AG09319 (cell line): ENCODE results near the gene LARP4B.

Experiments used
- DNase-seq: peaks from one replicate; pipeline ENCODE4 v3.0.0-alpha.2; 2010; ENCODE audit warnings: low read depth; ENCODE audit errors: extremely low read depth
- TF ChIP-seq, protein P1 (sequence below): IDR thresholded peaks from 2 replicates; pipeline ENCODE4 v1.5.1; 2011; ENCODE audit warnings: low read depth, mild to moderate bottlenecking, inconsistent platforms, low read length, moderate library complexity

Gene LARP4B

DNA sequence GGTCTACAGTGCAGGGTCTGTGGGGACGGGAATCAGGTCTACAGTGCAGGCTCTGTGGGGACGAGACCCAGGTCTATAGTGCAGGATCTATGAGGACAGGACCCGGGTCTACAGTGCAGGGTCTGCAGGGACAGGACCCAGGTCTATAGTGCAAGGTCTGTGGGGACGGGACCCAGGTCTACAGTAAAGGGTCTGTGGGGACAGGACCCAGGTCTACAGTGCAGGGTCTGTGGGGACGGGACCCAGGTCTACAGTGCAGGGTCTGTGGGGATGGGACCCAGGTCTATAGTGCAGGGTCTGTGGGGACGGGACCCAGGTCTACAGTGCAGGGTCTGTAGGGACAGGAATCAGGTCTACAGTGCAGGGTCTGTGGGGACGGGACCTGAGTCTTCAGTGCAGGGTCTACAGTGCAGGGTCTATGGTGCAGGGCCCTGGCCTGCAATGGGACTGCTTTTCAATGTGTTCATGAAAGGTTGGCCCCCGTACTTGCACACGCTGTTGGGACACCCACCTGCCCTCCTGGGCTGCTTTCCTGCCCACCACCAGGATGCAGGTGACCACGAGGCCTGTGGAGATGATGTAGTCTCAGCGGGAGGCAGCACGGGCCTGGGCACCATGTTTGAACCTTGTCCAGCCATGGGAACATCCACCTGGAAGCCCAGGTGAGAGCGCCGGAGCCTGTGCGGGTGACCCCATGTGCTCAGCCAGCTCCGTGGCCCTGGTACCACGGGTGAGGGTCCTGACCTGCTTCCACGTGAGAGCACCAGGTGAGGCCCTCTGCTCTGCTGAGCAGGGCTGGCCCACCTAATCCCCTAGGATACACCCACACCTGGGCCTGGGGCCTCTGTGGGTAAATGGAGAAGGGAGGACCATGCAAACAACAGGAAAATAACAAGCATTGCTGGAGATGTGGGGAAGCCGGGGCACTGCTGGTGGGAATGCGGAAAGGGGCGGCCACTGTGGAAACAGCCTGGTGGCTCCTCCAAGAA is 150.7 kb downstream of the LARP4B start:
- TF ChIP-seq, protein P1, sequence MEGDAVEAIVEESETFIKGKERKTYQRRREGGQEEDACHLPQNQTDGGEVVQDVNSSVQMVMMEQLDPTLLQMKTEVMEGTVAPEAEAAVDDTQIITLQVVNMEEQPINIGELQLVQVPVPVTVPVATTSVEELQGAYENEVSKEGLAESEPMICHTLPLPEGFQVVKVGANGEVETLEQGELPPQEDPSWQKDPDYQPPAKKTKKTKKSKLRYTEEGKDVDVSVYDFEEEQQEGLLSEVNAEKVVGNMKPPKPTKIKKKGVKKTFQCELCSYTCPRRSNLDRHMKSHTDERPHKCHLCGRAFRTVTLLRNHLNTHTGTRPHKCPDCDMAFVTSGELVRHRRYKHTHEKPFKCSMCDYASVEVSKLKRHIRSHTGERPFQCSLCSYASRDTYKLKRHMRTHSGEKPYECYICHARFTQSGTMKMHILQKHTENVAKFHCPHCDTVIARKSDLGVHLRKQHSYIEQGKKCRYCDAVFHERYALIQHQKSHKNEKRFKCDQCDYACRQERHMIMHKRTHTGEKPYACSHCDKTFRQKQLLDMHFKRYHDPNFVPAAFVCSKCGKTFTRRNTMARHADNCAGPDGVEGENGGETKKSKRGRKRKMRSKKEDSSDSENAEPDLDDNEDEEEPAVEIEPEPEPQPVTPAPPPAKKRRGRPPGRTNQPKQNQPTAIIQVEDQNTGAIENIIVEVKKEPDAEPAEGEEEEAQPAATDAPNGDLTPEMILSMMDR, result no peak
- DNase-seq, result no peak

- TF ChIP-seq, protein P1, result no peak
- DNase-seq, result no peak
Measured at GRCh38 chr10:778626-779330, 152.7 kb downstream of the LARP4B start.

DNA sequence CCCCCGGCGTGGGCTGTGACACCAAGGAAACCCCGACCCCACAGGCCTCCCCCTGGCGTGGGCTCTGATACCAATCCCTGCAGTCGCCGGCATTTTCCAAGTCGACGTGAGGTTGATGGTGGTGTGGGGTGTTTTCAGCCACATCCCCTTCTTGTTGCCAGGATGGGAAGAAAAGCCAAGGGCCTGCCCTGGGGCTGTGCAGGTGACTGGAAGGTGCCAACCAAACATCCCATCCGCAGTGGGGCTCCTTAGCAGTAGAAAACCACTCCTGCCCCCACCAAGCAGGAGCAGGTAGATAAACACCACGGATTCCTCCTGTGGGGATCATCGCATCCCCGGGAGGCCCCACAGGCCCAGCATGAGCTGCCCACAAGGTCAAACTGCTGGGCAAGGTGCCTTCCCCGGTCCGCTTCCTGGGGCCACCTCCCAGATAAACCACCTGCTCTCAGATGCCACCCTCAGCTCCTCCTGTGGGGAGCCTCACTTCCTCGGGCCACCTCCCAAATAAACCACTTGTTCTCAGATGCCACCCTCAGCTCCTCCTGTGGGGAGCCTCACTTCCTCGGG is 153.5 kb downstream of the LARP4B start:
- DNase-seq, result no peak
- TF ChIP-seq, protein P1, result no peak

DNA sequence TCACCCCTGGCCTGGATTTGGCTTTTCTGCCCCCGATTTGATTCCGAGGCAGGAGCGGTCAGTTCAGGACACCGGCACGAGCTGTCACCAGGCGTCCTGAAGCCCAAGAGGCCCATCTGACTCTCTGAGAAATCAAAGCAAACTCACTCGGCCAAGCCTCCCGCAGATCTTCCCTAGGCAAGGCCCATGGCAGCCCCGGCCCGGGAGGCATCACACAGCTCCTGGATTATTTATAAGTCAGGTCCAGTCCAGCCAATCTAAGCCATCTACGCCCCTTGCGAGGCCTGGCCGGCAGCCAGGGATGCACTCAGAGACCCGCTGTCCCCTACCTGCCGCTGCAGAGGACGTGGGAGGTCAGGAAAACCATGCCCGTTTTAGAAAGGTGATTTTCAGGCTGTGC is 154.7 kb downstream of the LARP4B start:
- DNase-seq, result no peak
- TF ChIP-seq, protein P1, result no peak

DNA sequence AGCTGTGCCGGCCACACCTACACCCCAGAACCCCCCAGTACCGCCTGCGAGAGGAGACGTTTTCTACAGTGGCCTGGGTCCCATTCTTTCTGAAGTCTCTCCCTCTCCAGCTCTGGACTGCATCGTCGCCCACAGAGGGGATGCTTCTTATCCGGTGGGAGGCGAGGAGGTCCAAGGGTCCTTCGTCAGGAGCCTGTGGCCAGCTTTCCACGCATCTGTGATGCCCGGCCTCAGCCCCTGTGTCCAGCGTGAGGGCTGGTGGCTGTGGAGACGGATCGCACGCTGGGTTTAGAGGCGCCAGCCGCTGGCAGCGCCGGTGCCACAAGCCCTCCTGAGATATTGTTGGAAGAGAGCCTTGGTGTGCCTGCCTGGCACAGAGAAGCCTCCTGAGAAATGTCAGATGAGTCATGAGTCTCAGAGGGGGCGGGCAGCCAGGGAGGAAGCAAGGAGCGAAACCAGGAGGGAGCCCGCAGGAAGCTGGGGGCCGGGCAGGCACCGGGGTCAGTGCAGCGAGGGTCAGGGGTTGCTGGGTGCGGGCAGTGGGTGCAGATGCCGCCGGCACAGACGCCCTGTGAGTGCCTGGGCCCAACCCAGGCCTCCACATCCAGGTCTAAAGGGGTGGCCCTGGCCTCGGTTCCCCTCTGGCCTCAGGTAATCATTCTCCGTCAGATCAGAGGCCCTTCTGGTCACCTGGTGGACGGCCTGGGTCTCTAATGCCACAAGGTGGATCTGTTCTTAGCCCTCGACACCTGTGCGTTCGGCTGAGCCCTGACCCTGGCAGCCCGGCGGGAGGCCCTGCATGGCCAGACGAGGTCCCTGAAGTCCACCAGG is 156.0 kb downstream of the LARP4B start:
- TF ChIP-seq, protein P1, result no peak
- DNase-seq, result no peak

GRCh38 chr10:774661-775244 is 156.8 kb downstream of the LARP4B start:
- TF ChIP-seq, protein P1, result no peak
- DNase-seq, result no peak
